Upper lobe of right lung (tissue), 1 donor: Measurements from ENCODE around the gene LINS1. TPM values are rescaled to one million over a fixed set of nuclear protein-coding genes. Genes with fewer than 3 reads are reported as not detected.

Source experiments
- ATAC-seq: fragments of 200-7000 bp; cut with Tn5 transposase; one replicate; pipeline ENCODE4 v1.9.1; 2020; ENCODE audit warnings: mild to moderate bottlenecking, moderate library complexity
- DNase-seq: peaks from one replicate; pipeline ENCODE4 v3.0.0-alpha.2; 2020
- H3K27ac ChIP-seq: fragments of 200-600 bp; one replicate; pipeline ENCODE4 v1.8.0; 2022
- H3K27me3 ChIP-seq: fragments of 200-600 bp; one replicate; pipeline ENCODE4 v1.8.0; 2022; ENCODE audit warnings: mild to moderate bottlenecking
- H3K36me3 ChIP-seq: fragments of 200-600 bp; one replicate; pipeline ENCODE4 v1.8.0; 2022
- H3K4me1 ChIP-seq: fragments of 200-600 bp; one replicate; pipeline ENCODE4 v1.8.0; 2022
- H3K4me3 ChIP-seq: fragments of 200-600 bp; one replicate; pipeline ENCODE4 v1.8.0; 2022; ENCODE audit warnings: mild to moderate bottlenecking
- H3K9me3 ChIP-seq: fragments of 200-600 bp; one replicate; pipeline ENCODE4 v1.8.0; 2022
- intact Hi-C: fragments of 100-400 bp; cut with DNase I; formaldehyde crosslinking; loops from one replicate; pipeline ENCODE4 v1.11.0; 2022
- total RNA-seq: library from RNA; stranded (reverse); fragmentation: NEBNext Ultra II Directional; extraction: Animal tissue kit (Norgen Biotek cat#: 25700); gene quantifications from one replicate; pipeline ENCODE4 v1.2.1, GENCODE V29; 2021
- TF ChIP-seq, protein P1 (sequence below): fragments of 200-600 bp; IDR thresholded peaks from one replicate; pipeline ENCODE4 v1.8.0; 2022; ENCODE audit warnings: antibody characterized with exemption
- donor health status: DM: no; HTN: yes; CAD: no; lungs with severe emphysema.

The LINS1 gene
- total RNA-seq, 1 donor from 2014 or later, result 18.6 TPM

- ATAC-seq (peak; percentile 83), DNase-seq (no peak)
- TF ChIP-seq, protein P1, sequence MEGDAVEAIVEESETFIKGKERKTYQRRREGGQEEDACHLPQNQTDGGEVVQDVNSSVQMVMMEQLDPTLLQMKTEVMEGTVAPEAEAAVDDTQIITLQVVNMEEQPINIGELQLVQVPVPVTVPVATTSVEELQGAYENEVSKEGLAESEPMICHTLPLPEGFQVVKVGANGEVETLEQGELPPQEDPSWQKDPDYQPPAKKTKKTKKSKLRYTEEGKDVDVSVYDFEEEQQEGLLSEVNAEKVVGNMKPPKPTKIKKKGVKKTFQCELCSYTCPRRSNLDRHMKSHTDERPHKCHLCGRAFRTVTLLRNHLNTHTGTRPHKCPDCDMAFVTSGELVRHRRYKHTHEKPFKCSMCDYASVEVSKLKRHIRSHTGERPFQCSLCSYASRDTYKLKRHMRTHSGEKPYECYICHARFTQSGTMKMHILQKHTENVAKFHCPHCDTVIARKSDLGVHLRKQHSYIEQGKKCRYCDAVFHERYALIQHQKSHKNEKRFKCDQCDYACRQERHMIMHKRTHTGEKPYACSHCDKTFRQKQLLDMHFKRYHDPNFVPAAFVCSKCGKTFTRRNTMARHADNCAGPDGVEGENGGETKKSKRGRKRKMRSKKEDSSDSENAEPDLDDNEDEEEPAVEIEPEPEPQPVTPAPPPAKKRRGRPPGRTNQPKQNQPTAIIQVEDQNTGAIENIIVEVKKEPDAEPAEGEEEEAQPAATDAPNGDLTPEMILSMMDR, result no peak
- Histone ChIP-seq H3K36me3 (no peaks in the 10 kb centered on the region), H3K9me3 (no peaks in the 10 kb centered on the region), H3K27ac (no peak overlapping the region), H3K4me3 (no peak overlapping the region), H3K27me3 (no peaks in the 10 kb centered on the region), H3K4me1 (no peaks in the 10 kb centered on the region)
- intact Hi-C loops, result no loop called here
These were observed 81.7 kb downstream of the LINS1 start for GRCh38 chr15:100520132-100520921.

GRCh38 chr15:100517846-100518245, 84.1 kb downstream of the LINS1 start:
- H3K27ac ChIP-seq, result no peak overlapping the region
- DNase-seq (no peak), ATAC-seq (no peak)
- H3K9me3 ChIP-seq, result no peaks in the 10 kb centered on the region
- TF ChIP-seq, protein P1, result no peak
- intact Hi-C loops, result no loop called here
- H3K36me3 ChIP-seq, result no peaks in the 10 kb centered on the region
- no peak overlapping the region for H3K4me3 ChIP-seq
- no peaks in the 10 kb centered on the region for H3K4me1 ChIP-seq
- no peaks in the 10 kb centered on the region for H3K27me3 ChIP-seq

Other genes starting within 250 kb of the LINS1 start
- gene CERS3, start 73.2 kb downstream of the LINS1 start, total RNA-seq, result not detected
- gene ASB7, start 405 bp upstream of the LINS1 start, total RNA-seq, result 13.1 TPM